K562 (cell line): ENCODE data around the gene PRRC2A. TPM values are rescaled to one million over a fixed set of nuclear protein-coding genes. Genes with fewer than 3 reads are reported as not detected.
A peak's percentile ranks its signal among the peaks of the same experiment; 100 is the strongest.

ENCODE experiments used
- ETV6 ChIP-seq, 3 experiments: fragments of 150-350 bp in 1 of 3; sonication (generic) in 1 of 3; formaldehyde crosslinking in 1 of 3; IDR thresholded peaks; 2 replicates each; pipeline versions ENCODE4 v1.6.1 to v1.8.0; 2014 to 2022; ENCODE audit warnings: borderline replicate concordance in 2 of 3, low read depth in 2 of 3, antibody characterized with exemption in 1 of 3, low read length in 1 of 3, mild to moderate bottlenecking in 1 of 3, missing genetic modification reagents in 1 of 3
- EWSR1 ChIP-seq: fragments of 450-650 bp; IDR thresholded peaks from 2 replicates; pipeline ENCODE4 v1.6.1; 2018; ENCODE audit warnings: borderline replicate concordance, mild to moderate bottlenecking, low read depth, moderate library complexity; ENCODE audit not compliant: partially characterized antibody
- HOXB6 ChIP-seq: fragments of 250-450 bp; sonication (Bioruptor Pico); IDR thresholded peaks from 2 replicates; pipeline ENCODE4 v1.5.1; 2022; ENCODE audit warnings: mild to moderate bottlenecking, borderline replicate concordance
- JUNB ChIP-seq: fragments of 450-650 bp; formaldehyde crosslinking; conservative IDR thresholded peaks from 2 replicates; pipeline ENCODE4 v1.4.0; 2020; ENCODE audit warnings: mild to moderate bottlenecking
- NCOA2 ChIP-seq, 2 experiments: fragments of 450-650 bp; IDR thresholded peaks; 2 replicates each; pipeline ENCODE4 v1.6.1; 2018; ENCODE audit warnings: mild to moderate bottlenecking in 2 of 2, moderate library complexity in 1 of 2; ENCODE audit not compliant: partially characterized antibody in 2 of 2
- NCOA4 ChIP-seq: fragments of 450-650 bp; IDR thresholded peaks from 2 replicates; pipeline ENCODE4 v1.6.1; 2018; ENCODE audit warnings: mild to moderate bottlenecking; ENCODE audit not compliant: partially characterized antibody
- PCBP2 ChIP-seq: fragments of 200-400 bp; formaldehyde crosslinking; IDR thresholded peaks from 2 replicates; pipeline ENCODE4 v1.6.1; 2018; ENCODE audit warnings: low read length, low read depth, mild to moderate bottlenecking, moderate library complexity; ENCODE audit not compliant: poor library complexity, severe bottlenecking
- POLR2A ChIP-seq: fragments of 450-650 bp; conservative IDR thresholded peaks from 2 replicates; pipeline ENCODE4 v1.6.1; 2016
- ZHX1 ChIP-seq: fragments of 150-350 bp; conservative IDR thresholded peaks from 2 replicates; pipeline ENCODE4 v1.6.1; 2014; ENCODE audit warnings: low read length
- ZNF764 ChIP-seq: fragments of 250-450 bp; sonication (Bioruptor Pico); IDR thresholded peaks from 2 replicates; pipeline ENCODE4 v1.4.0; 2020; ENCODE audit warnings: low read depth, mild to moderate bottlenecking, moderate library complexity
- ZNF778 ChIP-seq: fragments of 450-650 bp; formaldehyde crosslinking; IDR thresholded peaks from 2 replicates; pipeline ENCODE4 v1.4.0; 2020; ENCODE audit warnings: mild to moderate bottlenecking, moderate library complexity
- polyA plus RNA-seq, 8 experiments: library from polyadenylated mRNA; depleted of rRNA in 4 of 8; stranded (reverse) in 5 of 8; unstranded in 3 of 8; fragments of >200 nt; fragmentation: Nextera tagmentation in 2 of 8; fragmentation: Illumina TruSeq in 1 of 8; extraction: Ambion mirVana in 2 of 8; extraction: Trizol in 1 of 8; gene quantifications; 2 replicates each; pipeline versions ENCODE4 v1.2.1 to v1.2.3, GENCODE V29; 2011 to 2014; ENCODE audit warnings: inconsistent platforms in 1 of 8, missing spikeins in 1 of 8
- total RNA-seq, 7 experiments: library from RNA; depleted of rRNA in 6 of 7; stranded (reverse); fragments of >200 nt in 6 of 7; fragmentation: Illumina TruSeq in 2 of 7; extraction: Trizol in 2 of 7; gene quantifications; 2 replicates each; pipeline versions ENCODE4 v1.2.1 to v1.2.3, GENCODE V29; 2011 to 2021; ENCODE audit warnings: low replicate concordance in 1 of 7
- TF ChIP-seq, protein P1 (sequence below): sonication (generic); formaldehyde crosslinking; IDR thresholded peaks from 2 replicates; pipeline ENCODE4 v1.8.0; 2023; ENCODE audit warnings: missing genetic modification reagents, mild to moderate bottlenecking, borderline replicate concordance
- TF ChIP-seq, protein P2 (sequence below): fragments of 250-450 bp; sonication (Bioruptor Pico); IDR thresholded peaks from 2 replicates; pipeline ENCODE4 v1.6.1; 2021; ENCODE audit warnings: mild to moderate bottlenecking
- TF ChIP-seq, protein P3 (sequence below), 2 experiments: fragments of 450-650 bp; conservative IDR thresholded peaks; 2 replicates each; pipeline ENCODE4 v1.6.1; 2017; ENCODE audit warnings: mild to moderate bottlenecking in 2 of 2, moderate library complexity in 2 of 2
- TF ChIP-seq, protein P4 (sequence below): sonication (generic); formaldehyde crosslinking; IDR thresholded peaks from 2 replicates; pipeline ENCODE4 v1.9.0; 2022; ENCODE audit warnings: mild to moderate bottlenecking, missing genetic modification reagents

PRRC2A gene
- total and polyA plus RNA-seq, 9 of the 15 experiments (the other 6 are each of a cell fraction or from before 2014, with no cell fraction given) = 1.0 to 332 (median 63.0) TPM

GRCh38 chr6:31652925-31653724 lies 32.6 kb downstream of the PRRC2A start (continued):
- TF ChIP-seq, protein P1, sequence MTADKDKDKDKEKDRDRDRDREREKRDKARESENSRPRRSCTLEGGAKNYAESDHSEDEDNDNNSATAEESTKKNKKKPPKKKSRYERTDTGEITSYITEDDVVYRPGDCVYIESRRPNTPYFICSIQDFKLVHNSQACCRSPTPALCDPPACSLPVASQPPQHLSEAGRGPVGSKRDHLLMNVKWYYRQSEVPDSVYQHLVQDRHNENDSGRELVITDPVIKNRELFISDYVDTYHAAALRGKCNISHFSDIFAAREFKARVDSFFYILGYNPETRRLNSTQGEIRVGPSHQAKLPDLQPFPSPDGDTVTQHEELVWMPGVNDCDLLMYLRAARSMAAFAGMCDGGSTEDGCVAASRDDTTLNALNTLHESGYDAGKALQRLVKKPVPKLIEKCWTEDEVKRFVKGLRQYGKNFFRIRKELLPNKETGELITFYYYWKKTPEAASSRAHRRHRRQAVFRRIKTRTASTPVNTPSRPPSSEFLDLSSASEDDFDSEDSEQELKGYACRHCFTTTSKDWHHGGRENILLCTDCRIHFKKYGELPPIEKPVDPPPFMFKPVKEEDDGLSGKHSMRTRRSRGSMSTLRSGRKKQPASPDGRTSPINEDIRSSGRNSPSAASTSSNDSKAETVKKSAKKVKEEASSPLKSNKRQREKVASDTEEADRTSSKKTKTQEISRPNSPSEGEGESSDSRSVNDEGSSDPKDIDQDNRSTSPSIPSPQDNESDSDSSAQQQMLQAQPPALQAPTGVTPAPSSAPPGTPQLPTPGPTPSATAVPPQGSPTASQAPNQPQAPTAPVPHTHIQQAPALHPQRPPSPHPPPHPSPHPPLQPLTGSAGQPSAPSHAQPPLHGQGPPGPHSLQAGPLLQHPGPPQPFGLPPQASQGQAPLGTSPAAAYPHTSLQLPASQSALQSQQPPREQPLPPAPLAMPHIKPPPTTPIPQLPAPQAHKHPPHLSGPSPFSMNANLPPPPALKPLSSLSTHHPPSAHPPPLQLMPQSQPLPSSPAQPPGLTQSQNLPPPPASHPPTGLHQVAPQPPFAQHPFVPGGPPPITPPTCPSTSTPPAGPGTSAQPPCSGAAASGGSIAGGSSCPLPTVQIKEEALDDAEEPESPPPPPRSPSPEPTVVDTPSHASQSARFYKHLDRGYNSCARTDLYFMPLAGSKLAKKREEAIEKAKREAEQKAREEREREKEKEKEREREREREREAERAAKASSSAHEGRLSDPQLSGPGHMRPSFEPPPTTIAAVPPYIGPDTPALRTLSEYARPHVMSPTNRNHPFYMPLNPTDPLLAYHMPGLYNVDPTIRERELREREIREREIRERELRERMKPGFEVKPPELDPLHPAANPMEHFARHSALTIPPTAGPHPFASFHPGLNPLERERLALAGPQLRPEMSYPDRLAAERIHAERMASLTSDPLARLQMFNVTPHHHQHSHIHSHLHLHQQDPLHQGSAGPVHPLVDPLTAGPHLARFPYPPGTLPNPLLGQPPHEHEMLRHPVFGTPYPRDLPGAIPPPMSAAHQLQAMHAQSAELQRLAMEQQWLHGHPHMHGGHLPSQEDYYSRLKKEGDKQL (CRISPR knock-in tag) = no peak
- TF ChIP-seq ZNF778 (CRISPR knock-in tag) (no peak), PCBP2 (no peak), ETV6 (IDR thresholded peaks at IDR 0.05; ENCODE audit: borderline replicate concordance in 1 of 2, low read depth in 2 of 2, low read length in 1 of 2) (no peak), ETV6 (CRISPR knock-in tag; IDR thresholded peaks at IDR 0.05; ENCODE audit: borderline replicate concordance) (no peak), JUNB (CRISPR knock-in tag) (no peak), POLR2A (peak; percentile 98), EWSR1 (no peak), ZHX1 (0 out of 2 replicates have a peak, but pooled peaks have one; percentile 9), NCOA4 (peak; percentile 36), HOXB6 (CRISPR knock-in tag) (no peak), ZNF764 (CRISPR knock-in tag) (no peak), NCOA2 (IDR thresholded peaks at IDR 0.05; ENCODE audit: partially characterized antibody in 2 of 2) (no peak)
- TF ChIP-seq, protein P2, sequence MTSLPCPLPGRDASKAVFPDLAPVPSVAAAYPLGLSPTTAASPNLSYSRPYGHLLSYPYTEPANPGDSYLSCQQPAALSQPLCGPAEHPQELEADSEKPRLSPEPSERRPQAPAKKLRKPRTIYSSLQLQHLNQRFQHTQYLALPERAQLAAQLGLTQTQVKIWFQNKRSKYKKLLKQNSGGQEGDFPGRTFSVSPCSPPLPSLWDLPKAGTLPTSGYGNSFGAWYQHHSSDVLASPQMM (CRISPR knock-in tag) = no peak
- TF ChIP-seq, protein P3, sequence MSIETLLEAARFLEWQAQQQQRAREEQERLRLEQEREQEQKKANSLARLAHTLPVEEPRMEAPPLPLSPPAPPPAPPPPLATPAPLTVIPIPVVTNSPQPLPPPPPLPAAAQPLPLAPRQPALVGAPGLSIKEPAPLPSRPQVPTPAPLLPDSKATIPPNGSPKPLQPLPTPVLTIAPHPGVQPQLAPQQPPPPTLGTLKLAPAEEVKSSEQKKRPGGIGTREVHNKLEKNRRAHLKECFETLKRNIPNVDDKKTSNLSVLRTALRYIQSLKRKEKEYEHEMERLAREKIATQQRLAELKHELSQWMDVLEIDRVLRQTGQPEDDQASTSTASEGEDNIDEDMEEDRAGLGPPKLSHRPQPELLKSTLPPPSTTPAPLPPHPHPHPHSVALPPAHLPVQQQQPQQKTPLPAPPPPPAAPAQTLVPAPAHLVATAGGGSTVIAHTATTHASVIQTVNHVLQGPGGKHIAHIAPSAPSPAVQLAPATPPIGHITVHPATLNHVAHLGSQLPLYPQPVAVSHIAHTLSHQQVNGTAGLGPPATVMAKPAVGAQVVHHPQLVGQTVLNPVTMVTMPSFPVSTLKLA (conservative IDR thresholded peaks at IDR 0.05) = no peak
- TF ChIP-seq, protein P4, sequence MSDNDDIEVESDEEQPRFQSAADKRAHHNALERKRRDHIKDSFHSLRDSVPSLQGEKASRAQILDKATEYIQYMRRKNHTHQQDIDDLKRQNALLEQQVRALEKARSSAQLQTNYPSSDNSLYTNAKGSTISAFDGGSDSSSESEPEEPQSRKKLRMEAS = no peak; the same call in none of the 2 replicates
